ENCODE results near the gene ARHGAP29.

Gene ARHGAP29

GRCh38 chr1:94236013-94236491 lies 1.3 kb downstream of the ARHGAP29 start:
- no peak overlapping the region for H3K4me2 ChIP-seq (ENCODE audit: low read depth, low read length)

GRCh38 chr1:94235189-94236012 lies 2.0 kb downstream of the ARHGAP29 start:
- H4K20me1 ChIP-seq (ENCODE audit: insufficient read depth, low read length) = no peaks in the 10 kb centered on the region
- no peak overlapping the region for H3K4me3 ChIP-seq (ENCODE audit: low read length)
- no peaks in the 10 kb centered on the region for H3K36me3 ChIP-seq (replicated peaks; ENCODE audit: insufficient read depth, low read length)
- H3K9me2 ChIP-seq (replicated peaks; ENCODE audit: insufficient read depth, low read length) = no peaks in the 10 kb centered on the region
- no peak overlapping the region for H3K27ac ChIP-seq (ENCODE audit: low read length)
- no peak for DNase-seq
- H2AFZ ChIP-seq (ENCODE audit: low read length) = no peak overlapping the region
- no peaks in the 10 kb centered on the region for H3K79me2 ChIP-seq (ENCODE audit: low read length)
- H3K4me2 ChIP-seq (ENCODE audit: low read depth, low read length) = no peak overlapping the region
- no peaks in the 10 kb centered on the region for H3F3A ChIP-seq (ENCODE audit: insufficient read depth, low read length)
- no peaks in the 10 kb centered on the region for H3K4me1 ChIP-seq (ENCODE audit: low read length)
- no peaks in the 10 kb centered on the region for H3K9me3 ChIP-seq (replicated peaks; ENCODE audit: insufficient read depth, low read length)
- TF ChIP-seq EZH2 (optimal IDR thresholded peaks at IDR 0.05; ENCODE audit: low read depth, low read length) = no peak
- TF ChIP-seq EZH2phosphoT487 (IDR thresholded peaks at IDR 0.05; ENCODE audit: low read length) = no peak
- no peak for TF ChIP-seq CTCF (IDR thresholded peaks at IDR 0.05; ENCODE audit: low read length)
- H3K27me3 ChIP-seq (replicated peaks; ENCODE audit: insufficient read depth, low read length) = peaks cover 30% of the 10 kb centered on the region
- no peak overlapping the region for H3K9ac ChIP-seq (ENCODE audit: low read length)

More at GRCh38 chr1:94236013-94236491, 1.3 kb downstream of the ARHGAP29 start:
- H3K36me3 ChIP-seq (replicated peaks; ENCODE audit: insufficient read depth, low read length) = no peaks in the 10 kb centered on the region
- H3K4me3 ChIP-seq (ENCODE audit: low read length) = no peak overlapping the region
- H3K9me2 ChIP-seq (replicated peaks; ENCODE audit: insufficient read depth, low read length) = no peaks in the 10 kb centered on the region
- no peaks in the 10 kb centered on the region for H3K4me1 ChIP-seq (ENCODE audit: low read length)
- no peaks in the 10 kb centered on the region for H4K20me1 ChIP-seq (ENCODE audit: insufficient read depth, low read length)
- H2AFZ ChIP-seq (ENCODE audit: low read length) = no peak overlapping the region
- no peaks in the 10 kb centered on the region for H3K79me2 ChIP-seq (ENCODE audit: low read length)
- H3F3A ChIP-seq (ENCODE audit: insufficient read depth, low read length) = no peaks in the 10 kb centered on the region
- DNase-seq = no peak
- no peak overlapping the region for H3K27ac ChIP-seq (ENCODE audit: low read length)
- TF ChIP-seq EZH2 (optimal IDR thresholded peaks at IDR 0.05; ENCODE audit: low read depth, low read length) (no peak), CTCF (IDR thresholded peaks at IDR 0.05; ENCODE audit: low read length) (no peak), EZH2phosphoT487 (IDR thresholded peaks at IDR 0.05; ENCODE audit: low read length) (no peak)
- peaks cover 30% of the 10 kb centered on the region for H3K27me3 ChIP-seq (replicated peaks; ENCODE audit: insufficient read depth, low read length)
- no peaks in the 10 kb centered on the region for H3K9me3 ChIP-seq (replicated peaks; ENCODE audit: insufficient read depth, low read length)
- H3K9ac ChIP-seq (ENCODE audit: low read length) = no peak overlapping the region

GRCh38 chr1:94234615-94235014 lies 2.8 kb downstream of the ARHGAP29 start:
- no peak for TF ChIP-seq EZH2phosphoT487 (IDR thresholded peaks at IDR 0.05; ENCODE audit: low read length)
- TF ChIP-seq EZH2 (optimal IDR thresholded peaks at IDR 0.05; ENCODE audit: low read depth, low read length) = no peak
- no peak for TF ChIP-seq CTCF (IDR thresholded peaks at IDR 0.05; ENCODE audit: low read length)
- no peaks in the 10 kb centered on the region for H3K4me1 ChIP-seq (ENCODE audit: low read length)
- no peaks in the 10 kb centered on the region for H4K20me1 ChIP-seq (ENCODE audit: insufficient read depth, low read length)
- H3F3A ChIP-seq (ENCODE audit: insufficient read depth, low read length) = no peaks in the 10 kb centered on the region
- H3K27me3 ChIP-seq (replicated peaks; ENCODE audit: insufficient read depth, low read length) = peaks cover 30% of the 10 kb centered on the region
- H2AFZ ChIP-seq (ENCODE audit: low read length) = no peak overlapping the region
- H3K27ac ChIP-seq (ENCODE audit: low read length) = no peak overlapping the region
- no peak for DNase-seq
- no peak overlapping the region for H3K4me3 ChIP-seq (ENCODE audit: low read length)
- H3K79me2 ChIP-seq (ENCODE audit: low read length) = no peaks in the 10 kb centered on the region
- H3K9ac ChIP-seq (ENCODE audit: low read length) = no peak overlapping the region
- H3K36me3 ChIP-seq (replicated peaks; ENCODE audit: insufficient read depth, low read length) = no peaks in the 10 kb centered on the region
- no peaks in the 10 kb centered on the region for H3K9me3 ChIP-seq (replicated peaks; ENCODE audit: insufficient read depth, low read length)
- H3K4me2 ChIP-seq (ENCODE audit: low read depth, low read length) = no peak overlapping the region
- no peaks in the 10 kb centered on the region for H3K9me2 ChIP-seq (replicated peaks; ENCODE audit: insufficient read depth, low read length)

All from MM.1S (cell line).